ENCODE measurements around the gene MRAP. TPM values are rescaled to one million over a fixed set of nuclear protein-coding genes. Genes with fewer than 3 reads are reported as not detected.

MRAP gene
- total and polyA plus RNA-seq, 4 donors, result 0.18 to 3.8 (median 0.24) TPM; not detected in 1

DNA sequence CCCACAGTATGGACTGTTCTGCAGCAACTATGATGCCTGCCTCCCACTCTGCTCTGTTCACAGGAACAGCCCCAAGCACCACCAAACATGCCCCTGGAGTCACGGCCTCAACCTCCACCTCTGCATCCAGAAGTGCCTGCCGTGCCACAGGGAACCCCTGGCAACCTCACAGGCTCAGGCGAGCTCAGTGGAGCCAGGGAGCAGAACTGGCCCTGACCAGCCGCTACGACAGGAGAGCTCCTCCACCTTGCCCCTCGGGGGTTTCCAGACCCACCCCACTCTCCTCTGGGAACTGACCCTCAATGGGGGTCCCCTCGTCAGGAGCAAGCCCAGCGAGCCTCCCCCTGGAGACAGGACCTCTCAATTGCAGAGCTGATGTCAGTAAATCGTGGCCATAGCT is 13.0 kb downstream of the MRAP start:
- Histone ChIP-seq H3K9ac (ENCODE audit: insufficient read depth in 1 of 2, low read length in 2 of 2) (no peak overlapping the region), H3K9me3 (ENCODE audit: control insufficient read depth in 4 of 4, insufficient read depth in 3 of 4, low read length in 3 of 4) (no peaks in the 10 kb centered on the region), H3K27me3 (ENCODE audit: control insufficient read depth in 3 of 3, insufficient read depth in 3 of 3, low read length in 2 of 3) (no peaks in the 10 kb centered on the region), H3K27ac (ENCODE audit: low read depth in 1 of 2, low read length in 1 of 2) (no peak overlapping the region), H3K4me1 (ENCODE audit: control insufficient read depth in 5 of 5, insufficient read depth in 5 of 5, low read length in 5 of 5) (no peaks in the 10 kb centered on the region), H3K36me3 (ENCODE audit: control insufficient read depth in 4 of 4, insufficient read depth in 4 of 4, low read length in 4 of 4) (peaks cover 7 to 35% (median 11%) of the 10 kb centered on the region in 4 donors), H3K4me3 (no peak overlapping the region)
- no peak for DNase-seq
- ATAC-seq (ENCODE audit: insufficient read depth, low FRiP score), result no peak
- TF ChIP-seq, protein P1, sequence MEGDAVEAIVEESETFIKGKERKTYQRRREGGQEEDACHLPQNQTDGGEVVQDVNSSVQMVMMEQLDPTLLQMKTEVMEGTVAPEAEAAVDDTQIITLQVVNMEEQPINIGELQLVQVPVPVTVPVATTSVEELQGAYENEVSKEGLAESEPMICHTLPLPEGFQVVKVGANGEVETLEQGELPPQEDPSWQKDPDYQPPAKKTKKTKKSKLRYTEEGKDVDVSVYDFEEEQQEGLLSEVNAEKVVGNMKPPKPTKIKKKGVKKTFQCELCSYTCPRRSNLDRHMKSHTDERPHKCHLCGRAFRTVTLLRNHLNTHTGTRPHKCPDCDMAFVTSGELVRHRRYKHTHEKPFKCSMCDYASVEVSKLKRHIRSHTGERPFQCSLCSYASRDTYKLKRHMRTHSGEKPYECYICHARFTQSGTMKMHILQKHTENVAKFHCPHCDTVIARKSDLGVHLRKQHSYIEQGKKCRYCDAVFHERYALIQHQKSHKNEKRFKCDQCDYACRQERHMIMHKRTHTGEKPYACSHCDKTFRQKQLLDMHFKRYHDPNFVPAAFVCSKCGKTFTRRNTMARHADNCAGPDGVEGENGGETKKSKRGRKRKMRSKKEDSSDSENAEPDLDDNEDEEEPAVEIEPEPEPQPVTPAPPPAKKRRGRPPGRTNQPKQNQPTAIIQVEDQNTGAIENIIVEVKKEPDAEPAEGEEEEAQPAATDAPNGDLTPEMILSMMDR (IDR thresholded peaks at IDR 0.05; ENCODE audit: control extremely low read depth, extremely low read depth), result no peak
- 96 to 98% methylated on average over 9 of the region's 9 CpGs for WGBS, 2 donors

DNA sequence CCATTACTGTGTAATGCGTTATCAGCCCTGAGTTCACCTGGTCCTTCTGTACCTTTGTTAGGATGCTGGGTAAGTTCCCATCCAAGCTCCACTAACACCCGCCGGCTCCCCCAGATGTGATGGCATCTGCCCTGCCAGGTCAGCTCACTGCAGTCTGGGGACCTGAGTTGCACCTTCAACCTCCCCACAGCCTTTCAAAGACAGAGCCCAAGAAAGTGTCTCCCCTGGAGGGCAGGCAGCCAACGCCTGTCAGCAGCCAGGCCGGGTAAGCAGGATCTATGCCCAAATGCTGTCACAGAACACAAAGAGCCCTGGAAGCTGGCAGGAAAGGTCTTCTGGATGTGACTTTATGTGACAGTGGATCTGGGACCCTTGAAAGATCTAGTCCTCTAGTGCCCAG is 13.7 kb downstream of the MRAP start:
- H3K9ac ChIP-seq (ENCODE audit: insufficient read depth in 1 of 2, low read length in 2 of 2), result no peak overlapping the region
- 92 to 93% methylated on average over 5 of the region's 5 CpGs for WGBS, 2 donors
- H3K27ac ChIP-seq (ENCODE audit: low read depth in 1 of 2, low read length in 1 of 2), result no peak overlapping the region
- H3K4me1 ChIP-seq (ENCODE audit: control insufficient read depth in 5 of 5, insufficient read depth in 5 of 5, low read length in 5 of 5), result no peaks in the 10 kb centered on the region
- H3K9me3 ChIP-seq (ENCODE audit: control insufficient read depth in 4 of 4, insufficient read depth in 3 of 4, low read length in 3 of 4), result no peaks in the 10 kb centered on the region
- DNase-seq (no peak), ATAC-seq (ENCODE audit: insufficient read depth, low FRiP score) (no peak)
- H3K27me3 ChIP-seq (ENCODE audit: control insufficient read depth in 3 of 3, insufficient read depth in 3 of 3, low read length in 2 of 3), result no peaks in the 10 kb centered on the region
- TF ChIP-seq, protein P1 (IDR thresholded peaks at IDR 0.05; ENCODE audit: control extremely low read depth, extremely low read depth), result no peak
- H3K36me3 ChIP-seq (ENCODE audit: control insufficient read depth in 4 of 4, insufficient read depth in 4 of 4, low read length in 4 of 4), result peaks cover 7 to 43% (median 10%) of the 10 kb centered on the region in 4 donors
- H3K4me3 ChIP-seq, result no peak overlapping the region

DNA sequence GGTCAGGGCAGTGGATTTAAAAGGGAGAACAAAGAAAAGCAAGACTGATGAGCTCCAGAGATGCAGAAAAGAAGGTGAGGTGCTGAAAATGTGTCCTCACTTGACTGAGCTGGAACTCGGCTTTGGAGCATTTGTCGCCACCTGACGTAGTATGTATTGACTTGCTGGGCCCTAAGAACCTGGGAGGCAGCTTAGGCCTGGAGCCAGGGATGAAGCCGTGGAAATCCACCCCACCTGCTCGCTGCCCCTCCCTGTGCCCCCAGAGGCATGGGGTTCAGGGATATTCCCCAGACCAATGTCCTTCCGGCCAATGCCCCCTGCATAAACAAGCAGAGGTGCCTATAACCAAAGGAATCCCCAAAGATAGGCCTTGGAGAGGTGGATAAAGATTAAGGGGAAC is 14.3 kb downstream of the MRAP start:
- TF ChIP-seq, protein P1 (IDR thresholded peaks at IDR 0.05; ENCODE audit: control extremely low read depth, extremely low read depth), result no peak
- Histone ChIP-seq H3K4me3 (no peak overlapping the region), H3K27me3 (ENCODE audit: control insufficient read depth in 3 of 3, insufficient read depth in 3 of 3, low read length in 2 of 3) (no peaks in the 10 kb centered on the region), H3K9me3 (ENCODE audit: control insufficient read depth in 4 of 4, insufficient read depth in 3 of 4, low read length in 3 of 4) (no peaks in the 10 kb centered on the region), H3K4me1 (ENCODE audit: control insufficient read depth in 5 of 5, insufficient read depth in 5 of 5, low read length in 5 of 5) (no peaks in the 10 kb centered on the region), H3K27ac (ENCODE audit: low read depth in 1 of 2, low read length in 1 of 2) (no peak overlapping the region), H3K36me3 (ENCODE audit: control insufficient read depth in 4 of 4, insufficient read depth in 4 of 4, low read length in 4 of 4) (peaks cover 9 to 49% (median 13%) of the 10 kb centered on the region in 4 donors), H3K9ac (ENCODE audit: insufficient read depth in 1 of 2, low read length in 2 of 2) (no peak overlapping the region)
- DNase-seq (no peak), ATAC-seq (ENCODE audit: insufficient read depth, low FRiP score) (no peak)
- 95 to 99% methylated on average over 6 of the region's 6 CpGs for WGBS, 2 donors

DNA sequence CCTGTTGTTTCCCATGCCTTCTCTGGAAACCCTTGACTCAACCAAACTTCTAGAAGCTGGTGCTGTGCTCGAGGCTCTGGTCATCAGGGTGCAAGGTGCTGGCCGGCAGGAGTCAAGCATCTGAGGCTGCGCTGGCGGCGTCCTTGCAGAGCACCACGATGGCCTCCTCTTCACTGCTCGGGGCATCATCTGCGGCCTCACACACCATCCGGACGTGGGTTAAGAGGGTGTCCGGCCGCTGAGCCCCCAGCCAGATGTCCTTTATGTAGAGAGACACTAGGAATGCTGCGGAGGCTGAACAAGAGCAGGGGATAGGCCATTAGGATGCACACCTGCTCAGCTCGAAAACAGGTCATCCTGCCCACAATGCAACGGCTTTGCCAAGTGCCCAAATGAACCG is 16.2 kb downstream of the MRAP start:
- H3K36me3 ChIP-seq (ENCODE audit: control insufficient read depth in 4 of 4, insufficient read depth in 4 of 4, low read length in 4 of 4), result peaks cover 11 to 54% (median 23%) of the 10 kb centered on the region in 4 donors
- H3K4me1 ChIP-seq (ENCODE audit: control insufficient read depth in 5 of 5, insufficient read depth in 5 of 5, low read length in 5 of 5), result no peaks in the 10 kb centered on the region
- H3K27ac ChIP-seq (ENCODE audit: low read depth in 1 of 2, low read length in 1 of 2), result no peak overlapping the region
- TF ChIP-seq, protein P1 (IDR thresholded peaks at IDR 0.05; ENCODE audit: control extremely low read depth, extremely low read depth), result no peak
- WGBS, 2 donors, result 95 to 97% methylated on average over 16 of the region's 16 CpGs
- ATAC-seq (ENCODE audit: insufficient read depth, low FRiP score), result no peak
- no peaks in the 10 kb centered on the region for H3K27me3 ChIP-seq (ENCODE audit: control insufficient read depth in 3 of 3, insufficient read depth in 3 of 3, low read length in 2 of 3)
- DNase-seq, result no peak
- no peak overlapping the region for H3K9ac ChIP-seq (ENCODE audit: insufficient read depth in 1 of 2, low read length in 2 of 2)
- H3K4me3 ChIP-seq, result no peak overlapping the region
- H3K9me3 ChIP-seq (ENCODE audit: control insufficient read depth in 4 of 4, insufficient read depth in 3 of 4, low read length in 3 of 4), result no peaks in the 10 kb centered on the region
